Omental fat pad (tissue), 4 donors: ENCODE results near the gene NR0B1. TPM values are rescaled to one million over a fixed set of nuclear protein-coding genes. Genes with fewer than 3 reads are reported as not detected.

Source experiments
- ATAC-seq: fragments of 150-250 bp; one replicate; pipeline ENCODE4 v1.9.1; 2016; ENCODE audit warnings: mild to moderate bottlenecking, moderate library complexity; ENCODE audit not compliant: low FRiP score
- DNase-seq: peaks from one replicate; pipeline ENCODE4 v3.0.0-alpha.2; 2019; ENCODE audit warnings: low spot score
- total RNA-seq, 4 donors: library from RNA; depleted of rRNA; stranded (reverse); fragments of >200 nt; gene quantifications; one replicate each; pipeline ENCODE4 v1.1.0, GENCODE V29; 2016
- TF ChIP-seq, protein P1 (sequence below), 3 donors: fragments of 450-650 bp; IDR thresholded peaks; one replicate each; pipeline ENCODE4 v1.5.1; 2016 to 2017; ENCODE audit warnings: antibody characterized with exemption in 3 of 3, mild to moderate bottlenecking in 3 of 3, moderate library complexity in 2 of 3

The NR0B1 gene
- total RNA-seq, 4 donors from 2014 or later = 0.28 TPM; not detected in 3

DNA sequence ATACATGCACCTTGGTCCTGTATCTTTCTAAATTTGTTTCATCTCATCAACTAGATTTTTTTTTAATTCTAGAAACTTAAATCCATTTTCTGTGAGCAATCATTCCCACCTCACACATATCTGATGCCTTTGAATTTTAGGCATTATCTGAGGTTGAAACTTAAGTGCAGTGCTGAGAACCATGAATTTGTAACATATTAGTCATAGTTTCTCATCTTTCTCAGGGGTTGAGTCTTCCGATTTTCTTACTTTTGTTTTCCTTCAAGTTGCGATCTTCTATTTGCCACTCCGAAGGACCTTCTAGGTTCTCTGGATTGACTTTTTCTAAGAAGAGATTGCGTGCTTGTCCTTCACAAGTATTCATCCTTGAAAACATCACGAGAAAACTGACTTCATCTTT lies 3.7 kb upstream of the NR0B1 start:
- DNase-seq (no peak), ATAC-seq (no peak)
- TF ChIP-seq, protein P1, sequence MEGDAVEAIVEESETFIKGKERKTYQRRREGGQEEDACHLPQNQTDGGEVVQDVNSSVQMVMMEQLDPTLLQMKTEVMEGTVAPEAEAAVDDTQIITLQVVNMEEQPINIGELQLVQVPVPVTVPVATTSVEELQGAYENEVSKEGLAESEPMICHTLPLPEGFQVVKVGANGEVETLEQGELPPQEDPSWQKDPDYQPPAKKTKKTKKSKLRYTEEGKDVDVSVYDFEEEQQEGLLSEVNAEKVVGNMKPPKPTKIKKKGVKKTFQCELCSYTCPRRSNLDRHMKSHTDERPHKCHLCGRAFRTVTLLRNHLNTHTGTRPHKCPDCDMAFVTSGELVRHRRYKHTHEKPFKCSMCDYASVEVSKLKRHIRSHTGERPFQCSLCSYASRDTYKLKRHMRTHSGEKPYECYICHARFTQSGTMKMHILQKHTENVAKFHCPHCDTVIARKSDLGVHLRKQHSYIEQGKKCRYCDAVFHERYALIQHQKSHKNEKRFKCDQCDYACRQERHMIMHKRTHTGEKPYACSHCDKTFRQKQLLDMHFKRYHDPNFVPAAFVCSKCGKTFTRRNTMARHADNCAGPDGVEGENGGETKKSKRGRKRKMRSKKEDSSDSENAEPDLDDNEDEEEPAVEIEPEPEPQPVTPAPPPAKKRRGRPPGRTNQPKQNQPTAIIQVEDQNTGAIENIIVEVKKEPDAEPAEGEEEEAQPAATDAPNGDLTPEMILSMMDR (IDR thresholded peaks at IDR 0.05) = no peak

DNA sequence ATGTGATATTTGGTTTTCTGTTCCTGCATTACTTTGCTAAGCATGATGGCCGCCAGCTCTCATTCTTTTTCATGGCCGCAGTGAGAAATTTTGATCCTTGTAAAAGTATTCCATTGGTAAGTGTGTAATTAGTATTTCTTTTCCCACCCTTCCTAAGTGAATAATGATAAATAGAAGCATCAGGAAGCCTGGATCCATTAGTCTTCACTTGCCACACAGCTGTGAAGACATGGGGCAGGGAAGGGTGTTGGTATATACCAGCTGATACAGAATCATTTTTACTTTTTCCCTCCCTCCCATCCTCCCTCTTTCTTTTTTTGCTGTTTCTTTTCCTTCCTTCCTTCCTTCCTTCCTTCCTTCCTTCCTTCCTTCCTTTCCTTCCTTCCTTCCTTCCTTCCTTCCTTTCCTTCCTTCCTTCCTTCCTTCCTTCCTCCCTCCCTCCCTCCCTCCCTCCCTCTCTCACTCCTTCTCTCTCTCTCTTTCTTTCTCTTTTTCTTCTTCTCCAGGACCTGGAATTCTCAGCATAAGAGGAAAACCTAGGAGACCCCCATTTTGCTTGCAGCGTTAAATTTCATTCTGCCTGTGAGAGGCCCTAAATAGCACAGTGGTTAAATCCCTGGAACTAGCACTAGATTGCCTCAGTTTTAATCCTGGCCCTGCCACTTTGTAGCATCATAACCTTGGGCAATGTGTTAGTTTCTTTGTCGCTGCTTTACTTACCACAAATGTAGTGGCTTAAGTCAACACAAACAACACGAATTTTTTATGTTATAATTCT lies 1.4 kb upstream of the NR0B1 start:
- TF ChIP-seq, protein P1 (IDR thresholded peaks at IDR 0.05) = no peak
- no peak for ATAC-seq
- DNase-seq = no peak

DNA sequence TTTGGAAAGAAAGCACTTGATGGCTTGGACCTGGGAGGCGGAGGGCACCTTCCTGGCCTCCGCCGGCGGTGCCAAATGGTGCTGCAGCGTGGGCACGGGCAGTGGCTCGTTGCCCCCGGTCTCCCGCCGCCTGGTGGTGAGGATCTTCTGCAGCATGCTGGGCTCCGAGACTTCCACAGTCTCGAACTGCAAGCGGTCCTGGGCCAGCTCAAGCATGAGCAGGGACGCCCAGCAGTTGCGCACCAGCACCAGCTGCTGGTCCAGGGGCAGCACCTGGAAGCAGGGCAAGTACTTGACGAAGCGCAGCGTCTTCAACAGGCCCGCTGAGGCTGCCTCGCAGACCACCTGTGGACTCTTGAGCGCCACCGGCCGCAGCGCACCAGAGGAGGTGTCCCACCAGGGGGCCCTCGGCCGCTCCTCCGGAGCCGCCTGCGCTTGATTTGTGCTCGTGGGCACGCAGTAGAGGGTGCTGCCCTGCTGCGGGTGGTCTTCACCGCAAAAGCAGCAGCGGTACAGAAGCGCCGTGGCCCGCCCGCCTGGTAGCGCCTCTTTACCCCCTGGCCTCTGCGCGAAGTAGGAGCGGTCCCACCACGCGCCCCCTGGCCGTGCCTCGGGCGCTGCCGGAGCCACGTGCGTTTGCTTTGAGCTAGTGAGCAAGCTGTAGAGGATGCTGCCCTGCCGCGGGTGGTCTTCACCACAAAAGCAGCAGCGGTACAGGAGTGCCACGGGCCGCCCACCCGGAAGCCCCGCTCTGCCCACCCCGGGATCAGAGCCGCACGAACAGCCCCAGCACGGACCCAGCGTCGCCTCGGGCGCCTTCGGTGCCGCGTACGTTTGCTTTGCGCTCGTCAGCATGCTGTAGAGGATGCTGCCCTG lies 689 bp downstream of the NR0B1 start:
- no peak for DNase-seq
- no peak for ATAC-seq
- TF ChIP-seq, protein P1 (IDR thresholded peaks at IDR 0.05) = no peak

DNA sequence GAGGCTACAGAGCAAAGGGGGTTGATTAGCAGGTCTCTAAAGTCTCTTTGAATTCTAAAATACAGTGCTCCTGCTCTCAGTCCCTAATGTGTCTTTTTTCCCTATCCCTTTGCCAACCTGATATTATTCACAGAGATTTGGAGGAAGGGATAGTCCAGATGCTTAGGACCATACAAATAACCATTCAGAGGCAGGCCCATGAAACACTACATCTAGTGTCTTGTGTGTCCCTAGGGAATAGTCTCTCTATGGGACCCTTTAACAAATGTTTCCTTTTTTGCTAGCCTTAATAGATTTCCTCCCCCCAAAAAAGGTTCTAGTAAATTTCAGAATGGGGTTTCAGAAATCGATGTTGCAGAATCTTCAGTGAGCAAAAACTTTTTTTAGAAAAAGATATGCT lies 1.7 kb downstream of the NR0B1 start:
- TF ChIP-seq, protein P1 (IDR thresholded peaks at IDR 0.05) = no peak
- DNase-seq (no peak), ATAC-seq (no peak)

DNA sequence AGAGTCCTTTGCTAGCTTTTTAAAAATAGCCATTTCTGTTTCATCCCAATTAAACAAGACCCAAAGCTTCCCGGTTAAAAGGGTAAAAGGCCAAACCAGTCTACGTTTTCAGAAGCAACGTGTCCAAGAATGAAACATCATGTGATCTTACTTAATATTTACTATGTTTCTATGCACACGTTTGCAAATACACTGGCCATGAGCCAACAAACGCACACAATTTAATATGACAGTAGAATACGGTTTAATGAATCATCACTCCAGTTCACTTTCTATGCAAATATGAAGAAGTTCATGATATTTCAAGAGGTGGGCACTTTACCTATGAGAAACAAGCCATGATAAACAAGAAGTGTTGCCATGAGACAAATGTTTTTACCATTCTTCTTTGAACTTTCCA lies 4.3 kb downstream of the NR0B1 start:
- no peak for DNase-seq
- ATAC-seq = no peak
- TF ChIP-seq, protein P1 (IDR thresholded peaks at IDR 0.05) = no peak

DNA sequence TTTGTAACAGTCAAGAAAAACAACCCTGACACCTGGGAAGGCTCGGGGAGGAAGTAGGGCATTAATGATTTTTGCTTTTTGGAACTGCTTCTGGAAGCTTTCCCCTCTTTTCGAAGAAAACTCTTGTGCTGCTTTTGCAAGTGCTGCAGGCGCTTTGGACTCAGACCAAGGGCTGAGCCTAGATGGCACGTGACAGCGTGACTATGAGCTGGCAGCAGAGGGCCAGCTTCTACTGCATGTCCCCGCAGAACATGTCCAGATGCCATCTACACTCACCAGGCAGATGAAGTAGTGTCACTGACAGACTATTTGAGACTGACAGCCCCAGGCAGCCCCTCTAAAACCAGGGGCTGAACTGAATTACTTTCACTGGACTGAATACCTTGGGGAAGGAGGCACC lies 6.2 kb downstream of the NR0B1 start:
- no peak for ATAC-seq
- TF ChIP-seq, protein P1 (IDR thresholded peaks at IDR 0.05) = no peak
- DNase-seq = no peak
